Mesendoderm (in vitro differentiated cells): Measurements from ENCODE around the gene GATA2.

ENCODE experiments used
- DNase-seq: peaks from one replicate; pipeline ENCODE4 v3.0.0; 2013
- H2AK5ac ChIP-seq: 2 replicates; pipeline ENCODE4 v1.6.1; 2013; ENCODE audit warnings: low read length, inconsistent platforms
- H2BK120ac ChIP-seq: 2 replicates; pipeline ENCODE4 v1.6.1; 2013; ENCODE audit warnings: low read depth, mild to moderate bottlenecking, low read length, moderate library complexity, mixed read lengths
- H2BK15ac ChIP-seq: replicated peaks from 2 replicates; pipeline ENCODE4 v1.6.1; 2013; ENCODE audit warnings: low read depth, mild to moderate bottlenecking, moderate library complexity
- H2BK5ac ChIP-seq: 2 replicates; pipeline ENCODE4 v1.6.1; 2013; ENCODE audit warnings: low read length, inconsistent platforms
- H3K18ac ChIP-seq: 2 replicates; pipeline ENCODE4 v1.6.1; 2013; ENCODE audit warnings: mild to moderate bottlenecking, low read length, mixed read lengths
- H3K23ac ChIP-seq: one replicate; pipeline ENCODE4 v1.6.1; 2013; ENCODE audit warnings: low read length
- H3K27ac ChIP-seq: 2 replicates; pipeline ENCODE4 v1.5.1; 2013; ENCODE audit warnings: low read depth, mild to moderate bottlenecking, inconsistent platforms, low read length, moderate library complexity
- H3K27me3 ChIP-seq: 2 replicates; pipeline ENCODE4 v1.6.1; 2013; ENCODE audit warnings: low read length, control low read depth, mild to moderate bottlenecking, inconsistent platforms; ENCODE audit not compliant: insufficient read depth, poor library complexity
- H3K36me3 ChIP-seq: 2 replicates; pipeline ENCODE4 v1.6.1; 2013; ENCODE audit warnings: low read length, inconsistent platforms; ENCODE audit not compliant: control insufficient read depth, insufficient read depth
- H3K4ac ChIP-seq: one replicate; pipeline ENCODE4 v1.6.1; 2013; ENCODE audit warnings: low read depth, mild to moderate bottlenecking, low read length, moderate library complexity
- H3K4me1 ChIP-seq: 2 replicates; pipeline ENCODE4 v1.6.1; 2013; ENCODE audit warnings: low read depth, low read length, inconsistent platforms; ENCODE audit not compliant: control insufficient read depth
- H3K4me2 ChIP-seq: 2 replicates; pipeline ENCODE4 v1.6.1; 2013; ENCODE audit warnings: low read length
- H3K4me3 ChIP-seq: 2 replicates; pipeline ENCODE4 v1.5.1; 2013; ENCODE audit warnings: mild to moderate bottlenecking, low read length
- H3K56ac ChIP-seq: one replicate; pipeline ENCODE4 v1.6.1; 2013; ENCODE audit warnings: low read length
- H3K79me1 ChIP-seq: 2 replicates; pipeline ENCODE4 v1.6.1; 2013; ENCODE audit warnings: low read length, inconsistent platforms
- H3K79me2 ChIP-seq: 2 replicates; pipeline ENCODE4 v1.6.1; 2013; ENCODE audit warnings: mild to moderate bottlenecking, low read length; ENCODE audit not compliant: control insufficient read depth, insufficient read depth
- H3K9ac ChIP-seq: 2 replicates; pipeline ENCODE4 v1.6.1; 2013; ENCODE audit warnings: low read length, inconsistent platforms
- H4K5ac ChIP-seq: one replicate; pipeline ENCODE4 v1.6.1; 2013; ENCODE audit warnings: low read length
- H4K8ac ChIP-seq: one replicate; pipeline ENCODE4 v1.6.1; 2013; ENCODE audit warnings: low read depth, mild to moderate bottlenecking, control low read depth, low read length, moderate library complexity
- WGBS: extraction: QIAGEN DNeasy Blood & Tissue Kit; methylation state at CpG from one replicate; pipeline ENCODE4 v1.1.7; 2013; ENCODE audit warnings: low lambda C conversion rate, missing lambda C conversion rate; ENCODE audit not compliant: insufficient coverage; ENCODE audit errors: extremely low coverage; 5-methylcytosine and 5-hydroxymethylcytosine counted together

The GATA2 gene

GRCh38 chr3:128454310-128454618, 38.7 kb downstream of the GATA2 start:
- Histone ChIP-seq H2BK15ac (no peak overlapping the region), H3K4me1 (peaks cover 10% of the 10 kb centered on the region), H3K56ac (no peak overlapping the region), H3K4me2 (no peak overlapping the region), H3K4me3 (no peak overlapping the region), H2BK5ac (no peak overlapping the region), H2AK5ac (no peak overlapping the region), H3K18ac (no peak overlapping the region), H3K9ac (no peak overlapping the region), H3K23ac (no peak overlapping the region), H3K79me1 (no peaks in the 10 kb centered on the region), H2BK120ac (no peak overlapping the region), H4K5ac (no peak overlapping the region), H3K27ac (no peak overlapping the region), H3K36me3 (no peaks in the 10 kb centered on the region), H3K79me2 (no peaks in the 10 kb centered on the region), H3K27me3 (no peaks in the 10 kb centered on the region), H4K8ac (no peak overlapping the region), H3K4ac (no peak overlapping the region)
- DNase-seq = no peak
- WGBS = no CpG with 5 or more reads among the region's 2 CpGs

DNA sequence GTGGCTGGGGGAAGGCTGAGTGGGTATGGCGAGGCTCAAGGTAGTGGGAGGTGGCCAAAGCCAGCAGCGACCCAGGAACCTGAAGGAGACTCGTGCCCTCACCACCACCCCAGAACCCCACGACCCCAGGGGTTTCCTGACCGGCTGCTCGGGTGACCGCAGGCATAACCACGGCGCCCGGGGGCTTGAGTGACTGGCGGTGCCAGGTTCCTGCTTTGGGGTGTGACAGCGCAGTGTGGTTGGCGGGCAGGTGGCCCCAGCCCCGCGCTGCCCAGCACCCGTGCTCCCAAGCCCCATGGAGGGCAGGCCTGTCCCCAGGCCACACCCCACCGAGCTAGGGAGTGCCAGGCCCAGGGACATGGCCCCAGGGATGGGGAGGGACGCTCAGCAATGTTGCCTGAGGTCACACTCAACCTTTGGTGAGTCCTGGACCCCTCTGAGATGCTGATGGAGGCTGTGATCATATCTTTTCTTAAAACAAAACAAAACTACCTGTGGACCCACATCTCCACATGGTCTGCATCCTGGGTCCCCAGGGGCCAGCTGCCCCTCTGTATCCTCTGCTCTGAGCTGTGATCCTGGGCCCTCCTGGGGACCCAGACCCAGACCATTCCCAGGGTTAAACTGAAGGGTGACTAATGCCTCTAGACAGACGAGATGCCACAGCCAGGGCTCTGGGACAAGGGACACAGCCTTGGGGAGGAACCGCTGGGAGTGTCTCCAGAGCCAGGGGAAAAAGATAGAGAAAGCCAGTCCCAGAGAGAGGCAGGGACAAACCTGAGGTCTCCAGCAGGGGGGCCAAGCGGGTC, 39.3 kb downstream of the GATA2 start:
- Histone ChIP-seq H4K8ac (no peak overlapping the region), H3K36me3 (no peaks in the 10 kb centered on the region), H4K5ac (no peak overlapping the region), H2AK5ac (no peak overlapping the region), H3K4me1 (peaks cover 10% of the 10 kb centered on the region), H3K9ac (no peak overlapping the region), H3K4ac (no peak overlapping the region), H3K27me3 (no peaks in the 10 kb centered on the region), H3K79me1 (no peaks in the 10 kb centered on the region), H3K56ac (no peak overlapping the region), H3K27ac (no peak overlapping the region), H3K79me2 (no peaks in the 10 kb centered on the region), H3K23ac (no peak overlapping the region), H2BK15ac (no peak overlapping the region), H3K4me2 (no peak overlapping the region), H3K4me3 (no peak overlapping the region), H3K18ac (no peak overlapping the region), H2BK5ac (no peak overlapping the region), H2BK120ac (no peak overlapping the region)
- DNase-seq = no peak
- WGBS = no CpG with 5 or more reads among the region's 21 CpGs

GRCh38 chr3:128452678-128453275, 40.2 kb downstream of the GATA2 start:
- no peaks in the 10 kb centered on the region for H3K79me1 ChIP-seq
- no peak overlapping the region for H3K4me2 ChIP-seq
- no peaks in the 10 kb centered on the region for H3K79me2 ChIP-seq
- no peak for DNase-seq
- H3K9ac ChIP-seq = no peak overlapping the region
- no peaks in the 10 kb centered on the region for H3K27me3 ChIP-seq
- no peak overlapping the region for H3K18ac ChIP-seq
- H2BK15ac ChIP-seq = no peak overlapping the region
- H3K4me1 ChIP-seq = peaks cover 10% of the 10 kb centered on the region
- no peak overlapping the region for H3K23ac ChIP-seq
- no peak overlapping the region for H3K4me3 ChIP-seq
- no peak overlapping the region for H3K4ac ChIP-seq
- H3K27ac ChIP-seq = no peak overlapping the region
- no peak overlapping the region for H2BK5ac ChIP-seq
- H2BK120ac ChIP-seq = no peak overlapping the region
- no CpG with 5 or more reads among the region's 21 CpGs for WGBS
- H2AK5ac ChIP-seq = no peak overlapping the region
- no peak overlapping the region for H3K56ac ChIP-seq
- H4K8ac ChIP-seq = no peak overlapping the region
- no peak overlapping the region for H4K5ac ChIP-seq
- no peaks in the 10 kb centered on the region for H3K36me3 ChIP-seq

DNA sequence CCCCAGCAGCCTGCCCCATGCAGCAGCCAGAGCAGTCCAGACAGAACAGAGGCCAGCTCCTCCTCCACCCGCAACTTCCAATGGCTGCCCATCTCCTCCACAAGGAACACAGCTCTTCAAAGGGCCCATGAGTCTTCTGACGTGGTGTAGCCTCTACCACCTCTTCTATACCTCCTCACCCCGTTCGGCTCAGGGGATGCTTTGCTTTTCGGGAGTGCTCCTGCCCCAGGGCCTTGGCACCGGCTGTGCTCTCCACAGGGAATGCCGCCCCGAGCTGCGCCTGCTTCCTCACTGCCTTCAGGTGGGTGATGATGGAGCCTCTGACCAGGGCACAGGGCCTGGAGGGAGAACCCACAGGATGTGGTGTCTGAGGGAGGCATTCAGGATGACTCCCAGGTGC, 40.9 kb downstream of the GATA2 start:
- Histone ChIP-seq H2BK120ac (no peak overlapping the region), H3K9ac (no peak overlapping the region), H2BK5ac (no peak overlapping the region), H3K4me3 (no peak overlapping the region), H3K79me2 (no peaks in the 10 kb centered on the region), H2BK15ac (no peak overlapping the region), H4K8ac (no peak overlapping the region), H3K4me1 (peaks cover 8% of the 10 kb centered on the region), H2AK5ac (no peak overlapping the region), H3K27me3 (no peaks in the 10 kb centered on the region), H4K5ac (no peak overlapping the region), H3K4ac (no peak overlapping the region), H3K27ac (no peak overlapping the region), H3K18ac (no peak overlapping the region), H3K23ac (no peak overlapping the region), H3K79me1 (no peaks in the 10 kb centered on the region), H3K56ac (no peak overlapping the region), H3K4me2 (no peak overlapping the region), H3K36me3 (no peaks in the 10 kb centered on the region)
- no peak for DNase-seq
- WGBS = no CpG with 5 or more reads among the region's 9 CpGs

DNA sequence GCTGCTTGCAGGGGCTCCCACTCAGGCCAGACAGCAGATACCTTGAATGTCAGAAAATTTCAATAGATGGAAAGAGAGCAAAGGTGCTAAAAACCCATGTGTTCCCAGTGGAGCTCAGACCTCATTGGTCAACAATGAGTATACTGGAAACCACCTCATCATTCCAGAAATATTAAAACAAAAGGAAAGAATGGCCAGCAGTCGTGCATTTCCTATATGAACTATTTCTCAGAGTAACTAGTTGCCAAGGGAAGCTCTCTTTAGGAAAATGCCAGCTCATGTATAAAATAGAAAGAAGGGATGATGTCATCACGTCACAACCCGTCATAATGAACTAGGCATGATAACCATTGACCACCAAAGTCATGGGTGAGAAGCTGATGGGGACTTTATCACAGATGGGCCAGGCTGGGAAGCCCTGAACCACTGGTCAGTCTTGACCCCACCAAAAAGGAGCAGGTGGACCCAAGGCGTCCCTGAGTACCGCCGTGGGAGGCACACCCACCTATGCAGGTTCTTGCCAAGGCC, 43.8 kb downstream of the GATA2 start:
- Histone ChIP-seq H3K9ac (no peak overlapping the region), H4K5ac (no peak overlapping the region), H2BK15ac (no peak overlapping the region), H3K27me3 (no peaks in the 10 kb centered on the region), H3K36me3 (no peaks in the 10 kb centered on the region), H3K27ac (no peak overlapping the region), H3K79me2 (no peaks in the 10 kb centered on the region), H4K8ac (no peak overlapping the region), H3K79me1 (no peaks in the 10 kb centered on the region), H3K4me1 (no peaks in the 10 kb centered on the region), H3K23ac (no peak overlapping the region), H3K18ac (no peak overlapping the region), H2AK5ac (no peak overlapping the region), H3K4me2 (no peak overlapping the region), H3K56ac (no peak overlapping the region), H3K4me3 (no peak overlapping the region), H2BK5ac (no peak overlapping the region), H3K4ac (no peak overlapping the region), H2BK120ac (no peak overlapping the region)
- WGBS = no CpG with 5 or more reads among the region's 6 CpGs
- no peak for DNase-seq
